ENCODE results near the gene NPFFR2. TPM values are rescaled to one million over a fixed set of nuclear protein-coding genes. Genes with fewer than 3 reads are reported as not detected.
"Not testable (repeated sequence)": the region's sequence is repeated elsewhere in the genome, so short reads cannot be mapped to it uniquely, and the experiment has no call there.

The NPFFR2 gene
- polyA plus RNA-seq, 3 donors, result not detected

- 97% methylated on average over 13 of the region's 14 CpGs for WGBS (ENCODE audit: insufficient coverage)
- H3K4me1 Mint-ChIP-seq; H4K20me1 ChIP-seq (ENCODE audit: insufficient read depth, low read length); H2AFZ ChIP-seq (ENCODE audit: insufficient read depth, low read depth, low read length, poor library complexity, severe bottlenecking); H3K36me3 Mint-ChIP-seq; DNase-seq; H3K4me3 Mint-ChIP-seq; H3K4me2 ChIP-seq (replicated peaks; ENCODE audit: extremely low read depth, low read length, poor library complexity, severe bottlenecking); H3K9ac ChIP-seq (ENCODE audit: insufficient read depth, low read length, poor library complexity, severe bottlenecking); H3K4me3 ChIP-seq (replicated peaks in 1 of 3; ENCODE audit: low read depth in 2 of 3, low read length in 3 of 3); H3K27me3 Mint-ChIP-seq (ENCODE audit: low read depth in 3 of 3); H3K79me2 ChIP-seq (ENCODE audit: insufficient read depth, low read length); H3K27ac ChIP-seq (ENCODE audit: low read depth in 1 of 2, low read length in 2 of 2); H3K27me3 ChIP-seq (ENCODE audit: control insufficient read depth in 2 of 2, insufficient read depth in 2 of 2, low read length in 2 of 2); H3K27ac Mint-ChIP-seq; H3K4me1 ChIP-seq (ENCODE audit: control insufficient read depth in 1 of 2, insufficient read depth in 2 of 2, low read length in 2 of 2); intact Hi-C loops (cut with micrococcal nuclease); H3K36me3 ChIP-seq (replicated peaks in 1 of 2; ENCODE audit: control insufficient read depth in 1 of 2, insufficient read depth in 2 of 2, low read length in 2 of 2): not testable (repeated sequence)
- peaks cover 8 to 20% of the 10 kb centered on the region in 2 donors for H3K9me3 ChIP-seq (replicated peaks in 1 of 2; ENCODE audit: control insufficient read depth in 1 of 2, insufficient read depth in 1 of 2, low read length in 2 of 2)
- H3K9me3 Mint-ChIP-seq, result peaks cover 8 to 27% (median 19%) of the 10 kb centered on the region in 7 donors
Measured at GRCh38 chr4:72169285-72169684, 137.5 kb downstream of the NPFFR2 start.

- H2AFZ ChIP-seq (ENCODE audit: insufficient read depth, low read depth, low read length, poor library complexity, severe bottlenecking), result no peak overlapping the region
- no peak overlapping the region for H3K4me3 ChIP-seq (replicated peaks in 1 of 3; ENCODE audit: low read depth in 2 of 3, low read length in 3 of 3)
- H3K27ac ChIP-seq (ENCODE audit: low read depth in 1 of 2, low read length in 2 of 2), result no peak overlapping the region
- intact Hi-C loops (cut with micrococcal nuclease), result no loop called here
- peaks cover 11 to 21% of the 10 kb centered on the region in 2 donors for H3K9me3 ChIP-seq (replicated peaks in 1 of 2; ENCODE audit: control insufficient read depth in 1 of 2, insufficient read depth in 1 of 2, low read length in 2 of 2)
- no peaks in the 10 kb centered on the region for H3K79me2 ChIP-seq (ENCODE audit: insufficient read depth, low read length)
- Mint-ChIP-seq H3K27ac (no peak overlapping the region), H3K4me1 (no peaks in the 10 kb centered on the region), H3K27me3 (ENCODE audit: low read depth in 3 of 3) (peaks cover 0 to 2% (median 1%) of the 10 kb centered on the region in 3 donors), H3K9me3 (peaks cover 8 to 23% (median 19%) of the 10 kb centered on the region in 7 donors), H3K36me3 (no peaks in the 10 kb centered on the region), H3K4me3 (no peak overlapping the region)
- 100% methylated on average over 2 of the region's 3 CpGs for WGBS (ENCODE audit: insufficient coverage)
- no peaks in the 10 kb centered on the region for H3K4me1 ChIP-seq (ENCODE audit: control insufficient read depth in 1 of 2, insufficient read depth in 2 of 2, low read length in 2 of 2)
- no peak for TF ChIP-seq CTCF (IDR thresholded peaks at IDR 0.05)
- no peak for DNase-seq
- no peaks in the 10 kb centered on the region for H3K27me3 ChIP-seq (ENCODE audit: control insufficient read depth in 2 of 2, insufficient read depth in 2 of 2, low read length in 2 of 2)
- no peaks in the 10 kb centered on the region for H3K36me3 ChIP-seq (replicated peaks in 1 of 2; ENCODE audit: control insufficient read depth in 1 of 2, insufficient read depth in 2 of 2, low read length in 2 of 2)
- no peaks in the 10 kb centered on the region for H4K20me1 ChIP-seq (ENCODE audit: insufficient read depth, low read length)
- no peak overlapping the region for H3K4me2 ChIP-seq (replicated peaks; ENCODE audit: extremely low read depth, low read length, poor library complexity, severe bottlenecking)
- no peak overlapping the region for H3K9ac ChIP-seq (ENCODE audit: insufficient read depth, low read length, poor library complexity, severe bottlenecking)
Measured at GRCh38 chr4:72169861-72170260, 138.1 kb downstream of the NPFFR2 start.

Measured in CD14-positive monocyte (primary cell).